NCI-H748 (cell line): Measurements from ENCODE around the gene PDCD1.

ENCODE experiments used
- DNase-seq: peaks from one replicate; lab custom pipeline; 2025; ENCODE audit not compliant: unreplicated experiment; lab: John Stamatoyannopoulos, UW

The PDCD1 gene

DNA sequence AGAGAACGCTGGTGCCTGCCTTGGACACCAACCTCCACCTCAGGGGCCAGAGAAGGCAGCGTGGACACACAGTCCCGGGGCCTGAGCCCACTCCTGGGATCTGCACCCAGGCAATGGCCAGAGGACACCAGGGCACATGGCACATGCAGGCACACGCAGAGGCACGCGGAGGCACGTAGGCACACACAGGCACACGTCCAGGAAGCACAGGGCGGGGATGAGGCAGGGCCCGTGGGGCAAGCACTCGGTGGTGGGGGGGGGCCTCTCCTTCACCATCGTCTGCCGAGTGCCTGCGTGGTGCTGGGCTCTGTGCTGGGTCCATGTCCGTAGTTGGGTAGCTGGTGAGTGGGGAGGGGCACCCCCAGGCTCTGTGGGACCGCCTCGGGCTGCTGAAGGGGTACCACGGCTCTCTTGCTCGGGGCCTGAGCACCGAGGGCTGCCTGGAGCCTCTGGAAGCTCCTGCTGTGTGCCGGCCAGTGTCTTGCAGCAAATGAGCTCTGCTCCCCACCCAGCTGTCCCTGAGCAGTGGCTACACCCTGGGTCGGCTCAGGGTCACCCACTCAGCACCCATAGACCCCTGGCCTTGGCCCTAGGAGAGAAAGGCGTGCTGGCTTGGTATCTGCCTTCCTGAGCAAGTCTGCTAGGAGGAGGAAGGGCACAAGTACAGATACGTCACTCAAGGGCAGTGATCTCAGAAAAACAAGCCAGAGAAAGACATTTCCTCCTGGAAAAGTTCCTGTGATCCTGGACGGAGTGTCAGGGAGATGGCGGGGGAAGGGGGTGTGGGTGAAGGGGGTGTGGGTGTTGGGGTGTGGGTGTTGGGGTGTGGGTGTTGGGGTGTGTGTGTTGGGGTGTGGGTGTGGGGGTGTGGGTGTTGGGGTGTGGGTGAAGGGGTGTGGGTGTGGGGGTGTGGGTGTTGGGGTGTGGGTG, 37.3 kb upstream of the PDCD1 start:
- DNase-seq: peak; percentile 33

DNA sequence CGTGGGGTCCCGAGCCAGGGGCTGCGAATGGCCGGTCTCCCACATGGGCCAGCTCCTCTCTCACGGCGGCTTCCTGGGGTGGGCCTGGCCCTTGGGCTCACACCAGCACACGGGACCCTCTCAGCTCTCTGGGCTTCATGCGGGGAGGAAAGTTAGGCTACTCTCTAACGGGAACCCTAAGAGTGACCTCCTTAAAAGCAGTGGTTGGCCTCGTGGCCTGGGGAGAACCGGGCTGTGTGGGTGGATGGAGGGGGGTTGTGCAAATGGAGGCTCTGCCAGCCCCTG, 36.7 kb upstream of the PDCD1 start:
- DNase-seq: no peak

DNA sequence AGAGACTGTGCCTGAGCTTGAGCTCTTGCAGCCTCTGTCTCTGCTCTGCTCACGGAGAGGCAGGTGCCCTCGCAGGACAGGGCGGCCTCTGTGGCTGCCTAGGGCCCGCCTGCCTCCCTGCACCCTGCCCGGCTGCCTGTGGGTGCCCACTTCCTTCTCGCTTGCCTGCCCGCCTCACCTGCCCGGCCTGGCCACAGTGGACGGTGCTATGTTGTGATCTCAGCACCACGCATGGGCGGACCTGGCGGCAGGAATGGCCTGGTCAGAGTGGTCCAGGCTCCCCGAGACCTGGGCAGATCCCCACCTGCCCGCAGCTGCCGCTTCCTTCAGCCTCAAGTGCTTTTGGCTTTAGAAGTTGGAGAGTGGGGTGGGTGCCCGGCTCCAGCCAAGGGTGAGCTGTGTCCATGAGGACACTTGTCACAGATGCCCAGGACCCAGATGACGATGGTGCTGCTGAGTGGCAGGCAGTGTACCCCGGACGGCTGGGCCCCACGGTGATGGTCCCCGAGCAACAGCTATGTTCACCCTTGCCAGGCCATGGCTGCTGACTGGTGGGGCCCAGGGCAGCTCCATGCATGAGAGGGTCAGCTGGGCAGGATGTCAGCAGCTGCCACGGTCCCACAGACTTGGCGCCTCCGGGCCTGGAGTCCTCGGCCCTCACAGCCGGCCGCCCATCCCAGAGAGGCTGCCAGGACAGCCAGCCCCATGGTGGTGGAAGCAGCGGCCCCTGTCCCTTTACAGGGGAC, 36.2 kb upstream of the PDCD1 start:
- no peak for DNase-seq

DNA sequence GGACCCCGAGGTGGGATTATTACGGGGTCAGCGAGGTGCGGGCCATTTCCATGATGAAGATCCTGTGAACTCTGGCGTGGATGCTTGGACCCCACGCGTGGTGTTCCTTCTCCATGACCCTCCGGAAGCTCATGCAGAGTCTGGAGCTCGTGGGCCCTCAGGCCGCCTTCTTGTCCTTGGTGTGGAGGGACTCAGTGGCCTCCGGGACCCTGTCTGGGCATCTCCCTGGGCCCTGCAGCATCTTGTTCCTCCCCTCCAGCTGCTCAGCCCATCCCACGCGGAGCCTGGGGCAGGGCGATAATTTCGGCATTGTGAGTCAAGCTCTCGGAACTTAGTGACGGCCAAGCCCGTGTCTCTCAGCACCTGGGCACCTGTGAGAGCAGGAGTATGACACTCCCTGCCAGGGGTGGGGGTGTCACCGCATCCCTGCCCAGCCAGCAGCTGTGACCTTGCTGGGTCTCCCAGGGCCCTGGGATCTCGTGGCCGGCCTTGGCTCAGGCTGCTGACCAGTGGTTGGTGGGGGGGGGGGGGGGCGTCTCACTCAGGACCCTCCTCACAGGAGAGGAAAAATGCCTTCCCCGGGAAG, 35.5 kb upstream of the PDCD1 start:
- DNase-seq: no peak

DNA sequence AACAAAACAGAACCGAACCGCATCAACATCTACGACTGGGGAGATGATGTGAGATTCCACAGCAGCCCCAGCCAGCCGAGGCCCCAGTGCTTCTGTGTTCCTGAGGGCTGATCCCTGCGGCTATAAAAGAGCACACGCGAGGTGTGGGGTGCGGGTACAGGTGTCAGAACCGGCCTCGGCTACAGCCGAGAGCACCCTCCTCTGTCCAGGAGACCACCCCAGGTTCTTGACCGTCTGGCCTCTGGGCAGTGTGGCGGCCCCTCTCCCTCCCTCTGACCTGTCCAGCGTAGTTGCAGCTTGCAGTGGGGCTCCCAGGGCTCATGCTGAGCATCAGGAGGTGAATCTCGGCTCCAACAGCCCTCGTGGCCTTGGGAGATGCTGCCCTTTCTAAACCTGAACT, 34.6 kb upstream of the PDCD1 start:
- no peak for DNase-seq

DNA sequence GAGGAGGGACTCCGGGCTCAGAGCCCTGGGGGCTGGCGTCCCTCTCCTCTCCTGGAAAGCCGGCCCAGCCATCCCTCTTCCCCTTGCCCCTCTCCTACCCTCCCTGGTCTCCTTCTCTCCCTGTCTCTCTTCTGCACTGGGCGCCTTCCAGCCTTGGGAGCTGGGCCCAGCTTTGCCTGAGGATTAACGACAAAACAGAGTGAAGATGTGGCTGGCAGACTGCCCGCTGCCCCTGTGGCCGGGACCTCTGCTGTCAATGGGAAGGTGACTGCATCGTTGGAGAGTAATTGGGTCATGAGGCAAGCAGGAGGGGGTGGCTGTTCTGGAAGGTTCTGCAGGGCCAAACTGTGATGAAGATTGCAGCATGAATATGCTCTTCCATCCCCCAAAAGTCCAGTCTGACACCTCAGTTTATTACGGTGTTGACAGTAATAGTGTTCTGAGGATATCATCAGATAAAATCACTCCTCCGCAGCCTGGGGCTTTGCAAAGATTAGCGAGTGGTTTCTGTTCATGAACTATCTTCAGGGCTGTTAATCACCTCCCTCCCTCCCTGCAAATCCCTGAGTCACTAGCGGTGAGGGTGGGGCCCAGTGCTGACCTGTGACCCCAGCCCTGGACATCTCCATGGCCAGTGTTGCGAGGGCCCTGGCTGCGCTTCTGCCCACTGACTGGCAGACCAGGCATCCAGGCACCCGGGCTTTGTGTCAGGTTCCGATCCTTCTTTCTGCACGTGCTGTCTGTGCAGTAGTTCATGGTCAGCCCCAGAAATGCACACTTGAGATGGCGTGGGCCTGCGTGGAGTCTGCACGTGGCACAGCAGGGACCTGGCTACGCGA, 33.8 kb upstream of the PDCD1 start:
- no peak for DNase-seq

DNA sequence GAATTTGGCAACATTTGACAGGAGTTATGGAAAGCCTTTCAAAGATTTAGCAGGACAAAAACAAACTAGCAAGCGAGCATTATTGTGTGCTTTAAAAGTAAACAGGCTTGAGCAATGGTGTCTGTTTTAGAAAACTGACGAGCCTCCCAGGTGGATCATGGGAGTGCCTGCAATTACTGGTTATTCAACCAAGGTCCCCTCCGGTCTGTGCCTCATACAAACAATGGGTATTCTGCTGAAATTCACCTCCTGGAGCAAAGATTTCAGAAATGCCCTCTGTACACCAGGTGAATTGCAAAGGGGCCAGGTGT, 33.2 kb upstream of the PDCD1 start:
- peak; percentile 32 for DNase-seq

DNA sequence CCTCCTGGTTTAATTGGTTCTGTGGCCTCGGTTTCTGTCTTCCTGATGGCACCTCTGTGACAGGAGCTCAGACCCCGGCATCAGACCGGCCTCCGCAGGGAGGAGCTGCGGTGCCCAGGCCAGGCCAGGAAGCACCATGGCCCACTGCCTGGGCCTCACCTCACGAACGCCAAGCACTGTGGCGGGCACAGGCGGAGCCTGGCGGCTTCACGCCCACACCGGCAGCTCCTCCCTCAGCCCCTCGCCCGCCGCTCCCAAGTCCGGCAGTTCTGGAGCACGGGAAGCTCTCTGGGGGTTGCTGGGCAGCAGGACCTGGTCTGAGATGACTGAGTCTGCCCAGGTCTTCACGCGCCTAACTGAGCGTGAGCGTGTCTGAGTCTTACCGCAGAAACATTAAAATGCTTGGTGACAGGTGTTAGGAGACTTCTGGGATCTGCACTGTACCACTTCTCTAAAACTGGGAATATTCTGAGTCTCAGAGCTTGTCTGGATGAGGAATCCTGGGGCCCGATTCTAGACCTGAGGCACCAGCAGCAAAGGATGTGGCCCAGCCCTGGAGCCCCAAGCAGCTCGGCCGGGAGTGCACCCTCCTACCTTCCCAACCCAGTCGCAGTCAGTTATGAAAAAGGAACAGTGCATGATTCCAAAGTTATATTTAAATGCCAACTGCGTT, 32.8 kb upstream of the PDCD1 start:
- DNase-seq: no peak

DNA sequence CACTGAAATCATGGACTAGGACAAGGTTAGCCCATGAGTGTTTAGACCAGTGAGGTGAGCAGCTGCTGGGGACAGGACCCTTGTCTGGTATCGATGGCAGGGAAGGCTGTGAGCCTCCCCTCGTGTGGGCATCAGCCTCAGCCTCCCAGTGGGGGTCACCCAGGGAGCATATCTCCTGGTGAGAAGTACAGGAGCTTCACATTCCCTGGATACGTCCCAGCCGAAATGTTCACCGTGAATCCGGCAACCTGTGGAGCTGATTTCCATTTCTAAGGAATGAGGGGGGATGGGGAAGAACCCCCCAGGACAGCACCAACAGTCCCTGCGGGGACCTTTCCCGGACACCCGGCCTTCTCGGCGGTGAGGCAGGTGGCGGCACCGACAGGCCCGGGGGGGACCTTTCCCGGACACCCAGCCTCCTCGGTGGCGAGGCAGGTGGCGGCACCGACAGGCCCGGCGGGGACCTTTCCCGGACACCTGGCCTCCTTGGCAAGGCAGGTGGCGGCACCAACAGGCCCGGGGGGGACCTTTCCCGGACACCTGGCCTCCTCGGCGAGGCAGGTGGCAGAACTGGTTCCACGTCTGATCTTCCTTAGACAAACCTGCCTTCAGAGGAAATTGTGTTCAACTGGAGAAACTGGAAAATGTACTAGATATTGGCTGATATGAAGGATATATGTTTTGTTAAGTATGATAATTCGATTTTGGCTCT, 32.0 kb upstream of the PDCD1 start:
- DNase-seq: peak; percentile 29

DNA sequence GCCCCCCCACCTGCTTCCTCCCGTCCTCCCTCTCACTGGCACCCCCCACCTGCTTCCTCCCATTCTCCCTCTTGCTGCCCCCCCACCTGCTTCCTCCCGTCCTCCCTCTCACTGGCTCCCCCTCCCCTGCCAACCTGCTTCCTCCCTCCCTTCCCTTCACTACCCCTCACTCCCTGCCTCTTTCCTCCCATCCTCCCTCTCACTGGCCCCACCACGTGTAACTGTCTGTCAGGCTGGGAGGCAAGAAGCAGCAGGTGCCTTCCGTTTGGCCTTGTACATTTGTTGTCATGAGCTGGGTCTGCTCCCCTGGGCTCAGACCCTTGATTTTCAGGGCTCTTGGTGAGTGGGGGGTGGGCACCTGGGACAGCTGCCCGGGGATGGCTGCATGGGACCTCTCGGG, 29.9 kb upstream of the PDCD1 start:
- no peak for DNase-seq

DNA sequence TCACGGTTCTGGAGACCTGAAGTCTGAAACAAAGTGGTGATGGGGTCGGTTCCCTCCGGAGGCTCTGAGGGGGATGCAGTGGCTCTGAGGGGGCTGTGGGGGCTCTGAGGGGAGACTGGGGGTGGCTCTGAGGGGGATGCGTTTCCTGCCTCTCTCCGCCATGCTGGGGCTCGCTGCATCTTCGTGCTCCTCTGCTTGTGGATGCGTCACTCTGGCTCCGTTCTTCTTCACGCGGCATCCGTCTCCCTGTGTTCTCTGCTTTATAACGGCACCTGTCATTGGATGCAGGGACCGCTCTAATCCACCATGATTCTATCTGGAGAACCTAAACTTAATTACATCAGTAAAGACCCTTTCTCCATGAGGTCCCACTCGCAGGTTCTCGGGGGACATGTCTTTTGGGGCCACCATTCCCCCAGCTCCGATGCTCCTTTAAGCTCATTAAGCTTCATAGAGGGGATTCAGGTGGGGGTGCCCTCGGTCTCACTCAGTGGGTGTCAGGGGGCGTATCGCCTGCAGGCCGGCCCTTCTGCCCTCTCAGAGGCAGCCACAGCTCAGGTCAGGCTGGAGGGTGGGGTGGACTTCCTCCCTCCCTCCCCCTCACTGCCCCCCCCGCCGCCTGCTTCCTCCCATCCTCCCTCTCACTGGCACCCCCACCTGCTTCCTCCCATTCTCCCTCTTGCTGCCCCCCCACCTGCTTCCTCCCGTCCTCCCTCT, 29.3 kb upstream of the PDCD1 start:
- DNase-seq: no peak

DNA sequence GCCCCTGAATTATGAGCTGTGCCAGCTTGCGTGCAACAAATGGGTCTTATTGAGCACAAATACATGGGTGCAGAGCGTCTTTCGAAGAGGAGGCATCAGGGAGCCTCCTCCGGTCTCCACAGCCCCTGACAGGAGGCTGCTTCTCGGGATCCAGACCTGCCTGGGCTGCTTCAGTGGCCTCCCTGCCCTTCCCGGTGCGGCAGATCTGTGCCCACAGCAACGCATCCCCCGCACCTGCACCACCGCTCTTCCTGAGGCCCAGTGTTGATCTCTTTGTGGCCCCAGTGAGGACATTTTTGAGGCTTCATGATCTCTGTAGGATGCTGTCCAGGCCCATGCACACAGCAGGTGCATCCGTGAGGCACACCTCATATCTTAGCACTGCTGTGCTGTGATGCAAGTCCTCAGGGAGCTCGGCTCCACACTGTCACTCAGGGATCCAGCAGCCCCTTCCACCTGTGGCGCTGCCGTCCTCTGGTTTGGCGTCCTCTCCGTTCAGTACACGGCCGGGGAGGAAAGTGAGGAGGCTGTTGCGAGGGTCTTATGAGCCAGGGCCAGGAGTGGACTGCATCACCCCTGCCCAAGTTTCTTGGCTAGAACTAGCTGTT, 28.2 kb upstream of the PDCD1 start:
- no peak for DNase-seq

DNA sequence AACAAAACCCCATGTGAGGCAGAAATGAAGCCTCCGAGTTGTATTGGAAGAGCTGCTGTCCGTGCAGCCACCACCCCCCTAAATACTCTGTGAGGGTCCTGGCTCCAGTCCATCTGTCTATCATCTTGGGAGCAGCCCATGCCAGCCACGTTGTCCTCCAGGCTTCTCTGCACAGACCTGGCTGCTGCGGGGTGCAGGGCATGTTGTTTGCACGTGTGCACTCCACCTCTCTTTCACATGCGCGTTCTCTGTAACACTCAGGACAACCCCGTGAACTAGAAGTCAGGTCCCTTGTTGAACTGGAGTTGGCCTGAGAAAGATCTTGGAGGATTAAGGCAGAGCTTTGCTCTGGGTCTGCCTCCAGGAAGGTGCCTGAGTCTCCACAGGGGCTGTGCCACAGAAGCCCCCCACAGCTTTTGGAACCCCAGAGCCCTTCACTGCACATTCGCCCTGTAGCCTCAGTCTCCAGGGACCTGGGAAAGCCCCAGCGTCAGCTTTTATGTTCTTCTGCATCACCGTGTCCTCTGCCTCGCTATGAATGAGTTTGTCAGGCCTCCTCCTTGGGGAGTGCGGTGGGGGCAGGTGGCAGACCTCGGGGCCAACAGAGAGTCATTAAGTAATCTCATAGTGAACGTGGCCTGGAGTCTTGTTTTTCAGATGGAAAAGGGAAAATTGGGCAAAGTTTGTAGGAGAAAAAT, 27.4 kb upstream of the PDCD1 start:
- no peak for DNase-seq

DNA sequence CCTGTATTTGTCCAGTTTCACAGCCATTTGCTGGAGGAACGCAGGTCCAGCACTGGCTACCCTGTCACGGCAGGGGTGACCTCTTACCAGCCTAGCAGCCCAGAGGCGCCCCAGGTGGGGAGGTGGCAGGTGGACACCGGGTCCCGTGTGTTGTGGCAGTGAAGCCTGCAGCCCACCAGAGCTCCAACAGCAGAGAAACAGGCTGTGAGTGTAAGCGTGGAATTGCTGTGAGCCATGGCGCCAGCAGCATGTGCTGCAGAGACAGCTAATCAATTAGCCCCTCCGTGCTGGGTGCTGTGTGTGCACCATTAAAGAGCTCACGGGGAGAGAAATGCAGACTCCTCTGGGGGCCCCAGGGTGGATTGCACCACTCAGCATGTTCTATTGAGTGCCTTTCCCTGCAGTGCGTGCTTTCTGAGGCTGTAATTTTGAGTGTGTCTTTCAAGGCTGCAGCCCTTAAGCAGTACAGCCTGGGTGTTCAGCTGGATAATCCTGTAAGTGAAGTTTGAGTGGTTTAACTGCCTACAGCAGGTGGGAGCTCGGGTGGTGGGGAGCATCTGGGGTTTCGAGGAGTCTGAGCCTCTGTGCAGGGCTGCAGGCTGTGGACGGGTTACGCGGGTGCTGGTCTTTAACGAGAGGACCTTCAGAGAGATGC, 26.7 kb upstream of the PDCD1 start:
- DNase-seq: no peak

DNA sequence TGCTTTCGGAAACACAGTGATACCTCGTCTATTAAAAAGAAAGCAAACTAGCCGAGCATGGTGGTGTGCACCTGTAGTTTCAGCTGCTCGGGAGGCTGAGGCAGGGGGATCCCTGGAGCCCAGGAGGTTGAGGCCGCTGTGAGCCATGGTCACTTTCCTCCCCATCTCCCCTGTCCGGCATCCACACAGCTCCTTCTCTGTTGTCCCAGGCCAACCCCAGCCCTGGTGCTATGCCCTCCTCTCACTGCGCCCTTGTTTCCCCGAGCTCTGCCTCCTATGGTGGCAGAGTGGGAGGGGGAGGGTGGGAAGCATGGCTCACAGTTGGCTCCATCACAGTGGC, 26.2 kb upstream of the PDCD1 start:
- no peak for DNase-seq

DNA sequence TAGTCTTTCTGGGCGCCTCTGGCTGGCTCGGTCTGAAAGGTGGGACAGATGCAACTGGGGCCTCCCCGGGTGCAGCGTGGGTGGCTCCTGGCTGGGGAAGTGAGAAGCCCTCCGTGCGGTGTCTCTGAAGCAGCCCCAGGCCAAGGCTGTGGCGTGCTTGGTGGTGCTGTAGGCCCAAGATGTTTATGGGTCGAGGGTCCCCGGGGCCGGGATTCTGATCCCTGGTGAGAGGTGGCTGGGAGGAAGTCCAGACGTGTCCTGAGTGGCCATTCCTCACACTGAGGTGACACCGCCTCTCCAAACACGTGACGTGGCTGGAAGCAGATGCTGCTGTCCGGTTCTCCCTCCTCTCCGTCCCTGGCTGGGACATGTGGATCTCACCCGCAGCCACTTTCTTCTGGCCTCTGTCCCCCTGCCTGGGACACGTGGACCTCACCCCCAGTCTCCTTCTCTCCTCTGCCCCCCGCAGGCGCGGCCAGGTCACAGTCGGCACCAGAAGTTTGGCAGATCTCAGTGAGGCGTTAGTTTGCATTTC, 23.5 kb upstream of the PDCD1 start:
- DNase-seq: peak; percentile 32

DNA sequence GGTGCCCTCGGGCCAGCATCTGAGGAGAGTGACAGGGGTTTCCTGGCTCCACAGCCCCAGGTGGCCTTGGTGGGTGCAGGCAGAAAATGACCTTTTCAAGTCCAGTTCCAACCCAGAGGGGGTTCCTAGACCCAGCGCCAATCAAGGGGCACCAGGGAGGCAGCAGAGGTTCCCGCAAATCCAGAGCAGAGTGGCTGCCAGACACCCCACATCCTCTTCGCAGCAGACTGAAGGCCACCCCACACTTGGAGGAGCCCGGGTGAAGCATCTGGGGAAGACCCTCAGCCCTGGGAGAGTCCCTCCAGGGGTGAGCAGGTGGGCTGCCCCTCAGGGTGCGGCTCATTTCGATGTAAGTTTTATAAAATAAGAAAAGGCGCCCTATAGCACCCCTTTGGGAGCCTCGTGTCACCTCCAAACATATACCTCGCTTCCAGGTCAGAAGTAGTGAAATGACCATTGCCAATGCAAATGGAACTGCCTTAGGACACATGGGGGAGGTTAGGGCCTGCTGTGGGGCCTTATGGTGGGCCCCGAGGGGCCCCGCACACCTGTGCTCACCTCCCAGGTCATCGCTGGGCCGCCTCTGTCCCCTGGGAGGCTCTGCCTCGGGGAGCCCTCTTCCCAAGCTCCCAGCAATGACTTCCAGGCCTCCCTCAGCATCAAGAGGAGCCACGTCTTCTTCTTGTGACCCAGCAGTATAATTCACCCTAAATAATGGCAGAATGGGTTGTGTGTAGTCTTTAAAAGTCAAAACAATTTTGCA, 21.8 kb upstream of the PDCD1 start:
- no peak for DNase-seq
